HG02571 (cell line): ENCODE measurements around the gene TMA7.
"Not testable (repeated sequence)": the region's sequence is repeated elsewhere in the genome, so short reads cannot be mapped to it uniquely, and the experiment has no call there.

Source experiments
- ATAC-seq: cut with Tn5 transposase; IDR thresholded peaks from one replicate; pipeline ENCODE4 v1.9.1; 2021; ENCODE audit warnings: mild to moderate bottlenecking, moderate library complexity; ENCODE audit not compliant: unreplicated experiment

TMA7 gene

DNA sequence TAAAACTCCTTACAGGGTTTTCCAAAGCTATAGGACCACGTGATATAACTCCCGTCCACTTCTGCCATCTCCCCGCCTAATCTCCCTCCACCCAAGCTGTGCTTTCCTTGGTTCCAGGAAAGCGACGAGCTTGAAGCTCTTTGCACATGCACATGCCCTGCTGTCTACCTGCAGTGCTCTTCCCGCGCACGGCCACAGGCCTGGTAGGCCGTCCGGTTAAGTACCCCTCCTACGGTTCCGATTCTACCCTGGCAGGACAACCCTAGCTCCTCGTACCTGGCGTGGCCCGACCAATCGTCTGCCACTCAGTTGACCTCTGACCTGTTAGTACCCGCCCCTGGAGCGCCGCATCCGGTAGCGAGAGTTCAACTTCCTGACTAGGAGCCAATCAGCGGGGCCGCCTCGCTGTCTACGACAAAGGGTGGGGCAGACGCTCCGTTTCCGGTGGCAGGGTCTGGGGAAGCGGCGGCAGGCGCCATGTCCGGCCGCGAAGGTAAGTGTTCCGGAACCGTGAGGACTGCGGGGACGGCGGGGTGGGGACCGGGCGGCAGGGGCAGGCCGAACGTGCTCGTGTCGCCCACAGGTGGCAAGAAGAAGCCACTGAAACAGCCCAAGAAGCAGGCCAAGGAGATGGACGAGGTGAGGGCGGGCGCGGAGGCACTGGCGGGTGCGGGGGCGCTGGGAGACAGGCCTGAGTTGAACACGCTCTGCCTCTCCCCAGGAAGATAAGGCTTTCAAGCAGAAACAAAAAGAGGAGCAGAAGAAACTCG is at the start of gene TMA7, which contains the start of gene CCDC51:
TSS of gene TMA7 (plus strand) at position 438 of the 770 bp plus-strand sequence. CDS start at position 478, 40 bp downstream.
TSS of gene CCDC51 (minus strand) at position 300 of the 770 bp plus-strand sequence. CDS start 4,991 bp downstream, outside the sequence.
- peak; percentile 92 for ATAC-seq

DNA sequence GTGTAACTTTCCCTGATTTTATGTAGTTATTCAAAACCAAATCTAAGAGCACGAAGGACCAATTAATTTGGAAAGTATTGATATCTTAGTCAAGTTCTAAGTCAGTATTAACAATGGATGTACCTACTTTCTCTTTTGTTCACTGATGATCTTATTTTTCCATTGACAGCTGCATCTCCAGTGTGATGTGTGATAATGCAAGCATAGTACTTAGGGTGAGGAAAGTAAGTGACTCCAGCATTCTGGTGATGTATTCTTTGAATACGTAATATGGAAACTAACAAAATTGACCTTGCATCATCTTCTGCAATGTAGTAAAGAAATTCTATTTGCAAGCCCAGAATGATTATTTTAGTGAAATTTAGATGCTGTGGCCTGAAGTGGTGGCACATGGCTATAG is 45.7 kb upstream of the TMA7 start:
- ATAC-seq, result no peak

DNA sequence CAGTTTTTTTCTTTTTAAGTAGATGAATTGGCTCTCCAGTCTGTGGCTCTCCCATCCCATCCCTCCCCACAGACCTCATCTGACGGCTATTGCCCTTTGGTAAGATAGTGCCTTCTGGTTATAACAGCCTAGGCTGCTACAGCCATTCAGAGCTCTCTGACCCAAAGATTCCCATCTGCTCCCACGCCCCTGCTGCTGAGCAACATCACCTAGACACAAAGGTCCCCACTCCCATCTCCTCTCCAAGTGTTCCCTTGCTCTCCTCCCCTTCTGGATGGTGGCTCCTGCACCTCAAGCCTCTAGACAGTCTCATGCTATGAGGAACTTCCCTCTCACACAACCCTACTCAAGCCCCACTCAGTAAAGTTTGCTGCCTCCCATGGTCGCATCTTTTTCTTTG is 44.3 kb upstream of the TMA7 start:
- ATAC-seq, result no peak

DNA sequence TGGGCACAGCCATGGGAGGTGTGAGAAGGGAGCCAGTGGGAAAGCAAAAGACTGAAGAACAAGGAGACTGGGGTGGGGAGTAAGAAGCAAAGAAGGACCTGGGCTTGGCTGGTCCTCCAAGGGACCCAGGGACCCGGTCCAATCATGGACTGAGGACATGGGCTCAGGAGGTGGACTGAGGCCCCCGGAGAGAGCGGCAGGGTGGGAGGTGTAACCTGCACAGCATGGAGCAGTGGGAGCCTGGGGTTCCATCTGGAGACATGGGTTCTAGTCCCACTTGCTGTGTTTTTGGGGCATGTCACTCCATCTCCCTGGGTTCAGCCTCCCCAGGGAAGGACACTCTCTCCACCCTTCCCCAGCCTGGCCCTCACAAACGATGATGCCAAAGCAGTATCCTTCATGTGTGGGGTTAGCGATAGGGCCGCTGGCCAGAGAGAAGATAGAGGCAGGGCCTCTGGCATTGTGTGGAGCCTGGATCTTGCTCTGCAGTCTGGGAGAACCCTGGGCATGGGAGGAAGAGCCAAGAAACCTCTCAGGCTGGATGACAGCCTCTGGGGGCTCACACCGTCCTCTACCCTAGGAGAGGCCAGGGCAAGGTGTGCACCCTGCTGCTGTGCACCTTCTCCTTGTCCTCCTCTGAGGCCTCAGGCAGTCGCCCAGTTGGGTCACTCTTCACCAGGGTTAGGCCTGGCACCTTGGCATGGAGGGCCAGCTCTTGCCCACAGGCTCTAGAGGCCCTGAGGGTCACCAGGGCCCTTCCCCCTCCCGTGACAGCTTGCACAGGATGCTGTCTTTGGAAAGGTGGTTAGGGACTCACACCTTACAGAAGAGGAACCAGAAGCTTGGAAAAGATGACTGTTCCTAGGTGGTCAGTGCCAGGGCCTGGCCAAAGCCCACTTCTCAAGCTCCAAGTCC is 42.0 kb upstream of the TMA7 start:
- ATAC-seq, result no peak

DNA sequence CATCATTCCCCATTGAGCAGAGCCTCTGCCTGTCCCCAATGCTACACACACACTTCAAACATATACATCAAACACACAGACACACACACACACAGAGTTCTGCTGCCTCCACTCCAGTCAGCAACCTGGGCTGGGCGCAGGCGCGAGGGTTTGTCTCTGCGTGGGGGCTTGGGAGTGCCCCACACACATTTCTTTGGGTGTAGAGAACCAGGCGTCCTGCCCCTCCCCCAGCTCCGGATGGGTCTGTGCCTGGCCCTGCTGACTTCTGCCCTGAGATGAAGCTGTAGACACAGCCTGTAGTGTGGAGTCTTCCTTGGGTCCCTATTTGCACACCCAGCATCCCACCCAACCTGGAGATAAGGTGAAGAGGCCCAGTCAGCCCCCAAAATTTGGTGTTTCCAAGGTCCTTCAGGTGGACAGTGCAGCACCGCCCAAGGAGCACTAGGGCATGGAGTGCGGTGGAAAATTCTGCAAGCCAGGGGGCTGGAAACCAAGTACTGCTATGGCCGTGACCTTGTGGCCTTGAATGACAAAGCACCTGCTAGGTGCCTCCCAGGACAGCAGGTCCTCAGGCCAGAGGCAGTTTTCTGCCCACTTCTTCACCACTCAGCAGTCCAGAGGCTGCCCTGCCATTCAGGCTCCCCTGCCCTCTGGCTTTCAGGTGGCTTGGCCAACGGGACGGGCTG is 41.2 kb upstream of the TMA7 start:
- ATAC-seq, result no peak

DNA sequence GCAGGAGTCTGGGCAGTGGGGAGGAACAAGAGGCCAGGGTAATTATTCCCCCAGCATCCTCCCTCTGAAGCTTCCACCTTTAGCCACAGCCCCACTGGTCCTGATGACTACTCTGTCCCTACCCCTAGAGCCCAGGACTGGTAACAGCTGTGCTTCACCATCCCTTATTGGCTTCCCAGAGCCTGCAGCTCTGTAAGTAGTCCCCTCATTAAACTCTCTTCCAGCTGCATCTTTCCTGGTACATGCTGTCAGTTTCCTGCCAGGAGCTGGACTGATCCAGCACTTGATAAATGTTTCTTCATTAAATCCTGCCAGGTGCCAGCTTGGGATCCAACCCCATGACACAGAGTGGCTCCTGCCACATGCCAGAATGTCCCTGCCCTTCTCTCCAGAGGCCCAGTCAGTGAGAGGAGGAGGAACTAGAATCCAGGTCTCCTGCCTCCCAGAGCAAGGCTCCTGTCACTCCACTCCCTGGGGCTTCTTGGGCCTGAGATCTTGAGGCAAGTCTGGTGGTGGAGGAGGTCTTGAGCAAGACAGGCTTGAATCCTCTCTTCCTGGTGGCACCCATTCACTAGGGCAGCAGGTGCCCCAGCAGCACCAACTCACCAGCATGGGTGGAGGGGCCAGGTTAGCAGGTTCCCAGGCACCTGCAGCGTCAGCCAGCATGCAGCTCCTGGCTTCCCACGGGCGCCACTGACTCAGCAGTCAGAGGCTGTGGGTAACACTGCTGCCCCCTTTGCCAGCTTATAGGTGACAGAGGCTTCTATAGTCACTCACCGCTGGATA is 40.5 kb upstream of the TMA7 start:
- no peak for ATAC-seq

DNA sequence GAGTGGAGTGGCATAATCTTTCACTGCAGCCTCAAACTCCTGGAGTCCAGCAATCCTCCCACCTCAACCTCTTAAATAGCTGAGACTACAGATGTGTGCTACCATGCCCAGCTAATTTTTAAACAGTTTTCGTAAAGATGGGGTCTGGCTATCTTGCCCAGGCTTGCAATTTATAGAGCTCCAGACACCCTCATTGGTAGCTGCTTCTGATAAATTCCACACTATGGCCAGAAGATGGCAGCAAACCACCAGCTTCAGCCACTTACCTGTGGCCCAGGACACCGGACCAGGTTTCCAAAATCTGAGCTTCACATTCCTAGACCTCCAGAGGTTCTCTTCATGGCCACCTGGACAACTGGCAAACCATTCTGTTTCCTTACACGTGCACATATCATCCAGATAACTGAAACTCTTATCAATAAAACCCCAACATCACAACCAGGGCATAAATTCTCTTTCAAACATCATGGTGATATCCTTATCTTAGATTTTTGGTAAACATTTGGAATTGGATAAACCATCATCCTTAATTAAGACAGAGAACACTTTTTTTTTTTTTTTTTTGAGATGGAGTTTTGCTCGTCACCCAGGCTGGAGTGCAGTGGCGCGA is 39.1 kb upstream of the TMA7 start:
- ATAC-seq, result no peak

DNA sequence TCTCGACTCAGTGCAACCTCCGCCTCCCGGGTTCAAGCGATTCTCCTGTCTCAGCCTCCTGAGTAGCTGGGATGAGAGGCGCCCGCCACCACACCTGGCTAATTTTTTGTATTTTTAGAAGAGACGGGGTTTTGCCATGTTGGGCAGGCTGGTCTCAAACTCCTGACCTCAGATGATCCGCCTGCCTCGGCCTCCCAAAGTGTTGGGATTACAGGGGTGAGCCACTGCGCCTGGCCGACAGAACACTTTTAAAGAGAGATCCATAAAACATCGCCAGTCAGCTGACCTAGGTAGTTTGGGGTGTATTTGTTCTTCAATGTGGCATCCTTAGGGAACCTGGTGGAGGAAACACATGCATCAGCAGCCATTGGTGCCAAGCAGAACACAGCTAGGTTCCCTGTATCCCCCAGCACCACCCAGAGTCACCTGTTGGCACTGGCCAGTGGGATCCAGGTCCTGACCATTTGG is 38.6 kb upstream of the TMA7 start:
- ATAC-seq, result not testable (repeated sequence)

DNA sequence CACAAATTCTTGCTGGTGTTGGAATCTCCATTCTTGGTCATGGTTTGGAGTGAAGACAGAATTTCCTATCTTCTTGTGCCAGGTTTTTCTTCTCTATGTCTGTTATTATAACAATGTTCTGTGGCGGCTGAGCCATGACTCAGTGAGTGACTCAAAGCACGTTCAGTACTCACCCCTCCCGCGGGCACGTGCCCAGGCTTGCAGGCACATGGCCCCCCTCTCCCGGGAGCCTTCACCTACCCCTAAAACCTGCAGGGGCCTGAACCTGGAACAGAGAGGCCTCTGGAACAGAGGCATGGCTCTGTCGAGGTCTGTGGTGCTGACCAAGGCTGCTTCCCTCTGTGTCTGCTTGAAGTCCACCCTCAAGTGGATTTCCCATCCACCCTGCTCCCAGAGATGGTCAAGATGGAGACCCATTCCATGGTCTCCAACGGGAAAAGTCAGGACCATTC is 37.8 kb upstream of the TMA7 start:
- ATAC-seq, result no peak

DNA sequence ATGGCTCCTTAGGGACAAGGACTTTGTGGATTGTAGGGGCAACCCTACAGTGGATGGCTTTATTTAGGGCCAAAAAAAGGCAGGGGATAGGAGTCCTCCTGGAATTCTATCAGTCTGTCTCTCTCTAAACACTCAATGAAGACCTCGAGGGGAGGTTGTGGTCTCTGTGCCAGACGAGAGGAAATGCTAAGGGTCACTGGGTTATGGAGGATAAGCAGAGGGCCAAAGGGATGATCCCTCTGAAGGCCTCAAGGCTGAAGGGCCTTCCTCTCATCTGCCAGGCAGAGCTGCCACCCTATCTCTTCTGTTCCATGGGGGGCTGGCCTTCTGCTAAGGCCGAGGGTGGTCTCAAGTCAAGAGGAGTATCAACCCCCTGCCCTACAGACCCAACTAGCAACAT is 37.1 kb upstream of the TMA7 start:
- no peak for ATAC-seq

DNA sequence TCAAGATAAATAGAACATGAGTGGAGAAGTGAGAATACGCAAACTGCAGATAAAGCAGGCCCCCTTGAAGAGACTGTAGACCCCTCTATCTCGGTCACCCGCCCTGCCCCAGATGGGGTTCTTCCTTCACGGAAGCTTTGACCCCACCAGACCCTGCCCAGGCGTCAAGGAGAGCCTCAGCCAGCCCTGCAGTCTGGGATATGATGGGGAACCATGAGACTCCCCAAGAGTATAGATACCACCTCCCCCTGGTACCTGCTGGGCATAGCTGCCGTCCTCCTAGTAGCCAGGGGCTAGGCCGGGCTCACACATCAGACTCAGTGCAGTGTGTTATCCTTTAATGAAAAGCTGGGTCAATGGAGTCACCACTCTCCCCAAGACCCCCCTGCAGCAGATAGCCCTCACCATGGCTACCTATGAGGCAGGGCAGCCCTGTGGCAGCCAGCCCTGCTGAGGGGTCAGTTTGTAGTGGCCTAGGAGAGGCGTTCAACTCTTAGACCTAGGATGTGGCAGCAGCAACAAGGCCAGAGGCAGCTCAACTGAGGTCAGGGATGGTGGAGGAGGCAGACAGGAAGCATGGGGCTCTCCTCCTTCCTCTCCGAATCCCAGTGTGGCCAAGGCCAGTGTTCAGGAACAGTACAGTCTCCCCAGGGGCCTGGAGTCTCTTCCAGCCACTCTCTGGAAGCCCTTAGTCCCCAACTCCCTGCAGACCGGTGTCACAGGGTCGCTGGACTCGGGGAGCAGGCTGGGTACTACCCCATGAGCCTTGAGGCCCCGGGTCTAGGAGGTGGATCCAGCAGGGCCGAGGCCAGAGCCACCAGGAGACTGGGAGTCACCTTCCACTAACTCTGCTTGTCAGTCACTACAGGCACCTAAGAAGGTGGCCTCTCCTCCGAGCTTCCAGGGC is 36.3 kb upstream of the TMA7 start:
- ATAC-seq, result no peak

DNA sequence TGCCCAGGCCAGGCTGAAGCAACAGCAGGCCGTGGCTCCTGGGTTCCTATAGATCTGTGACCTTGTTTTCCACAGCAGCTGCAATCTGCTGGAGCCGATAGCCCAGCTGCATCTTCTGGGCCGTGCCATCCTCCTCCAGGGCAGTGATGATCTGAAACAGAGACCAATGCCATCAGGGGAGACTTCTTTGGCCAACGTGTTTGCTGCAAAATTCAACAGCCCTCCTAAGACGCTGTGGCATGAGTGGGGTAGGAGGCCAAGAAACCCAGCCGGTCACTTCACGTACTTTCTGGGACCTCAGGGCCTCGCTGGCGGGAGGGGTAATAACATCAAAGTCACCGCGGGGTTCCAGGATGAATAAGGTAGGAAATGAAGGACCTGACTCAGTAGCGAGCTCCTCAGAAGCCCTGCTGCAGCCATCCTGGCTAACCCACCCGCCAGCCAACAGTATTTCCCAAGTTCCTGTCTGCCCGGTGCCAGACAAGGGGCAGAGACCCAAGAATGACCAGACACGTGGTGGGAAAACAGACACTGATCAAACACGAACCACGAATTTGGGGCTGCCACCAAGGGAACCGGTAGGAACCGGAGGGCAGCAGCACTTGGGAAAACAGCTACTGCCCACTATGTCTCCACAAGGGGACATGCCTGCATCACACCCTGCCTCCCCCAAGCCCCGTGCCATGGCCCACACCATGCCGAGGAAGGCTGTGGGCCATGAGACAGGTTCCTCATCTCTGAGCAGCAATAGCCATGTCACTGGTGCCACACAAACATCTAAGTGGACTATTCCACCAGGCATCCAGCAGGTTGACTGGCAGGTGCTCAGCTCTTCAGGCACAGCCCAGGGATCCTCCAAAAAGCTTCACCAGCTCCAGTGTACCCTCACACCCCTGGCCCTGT is 35.4 kb upstream of the TMA7 start:
- no peak for ATAC-seq

DNA sequence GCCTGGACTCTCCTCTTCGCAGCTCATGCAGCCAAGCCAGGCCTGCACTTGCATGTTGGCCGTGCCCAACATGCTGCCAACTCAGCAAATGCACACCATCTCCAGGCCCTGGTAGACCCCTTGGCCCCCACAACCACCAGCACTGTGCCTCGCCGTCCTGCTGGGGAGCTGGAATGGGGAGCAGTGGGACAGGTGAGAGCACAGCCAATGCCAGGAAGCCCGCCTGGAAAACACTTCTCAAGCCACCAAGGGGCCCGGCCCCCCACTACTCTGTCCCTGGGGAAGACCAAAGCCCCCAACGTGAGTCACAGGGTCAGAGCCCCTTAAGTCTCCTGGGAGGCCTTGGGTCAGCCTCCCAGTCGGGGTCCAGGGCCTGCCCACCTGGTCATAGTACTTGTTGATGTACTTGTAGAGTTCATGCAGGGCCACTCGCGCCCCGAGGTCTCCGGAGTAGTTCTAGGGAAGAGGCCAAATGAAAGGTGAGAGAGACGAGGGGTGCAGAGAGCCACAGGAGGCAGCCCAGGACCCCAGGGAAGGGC is 34.6 kb upstream of the TMA7 start:
- ATAC-seq, result no peak

DNA sequence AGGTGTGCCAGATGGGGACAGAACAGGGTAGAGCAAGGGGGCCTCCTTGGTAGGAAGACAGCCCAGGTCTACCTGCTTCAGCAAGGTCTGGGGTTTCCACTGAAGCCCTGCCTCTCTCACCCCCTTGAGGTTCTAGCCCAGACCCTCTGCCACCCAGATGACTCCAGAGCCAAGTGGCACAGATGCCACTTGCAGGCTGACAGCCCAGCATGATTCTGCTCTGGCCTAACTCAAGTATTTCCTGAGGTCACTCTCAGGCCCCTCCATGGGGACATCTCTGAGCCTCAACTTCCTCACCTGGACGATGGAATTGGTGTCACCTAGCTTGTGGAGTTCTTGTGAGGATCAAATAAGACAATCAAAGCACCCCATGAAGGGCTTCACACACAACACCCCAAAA is 34.1 kb upstream of the TMA7 start:
- ATAC-seq, result no peak

DNA sequence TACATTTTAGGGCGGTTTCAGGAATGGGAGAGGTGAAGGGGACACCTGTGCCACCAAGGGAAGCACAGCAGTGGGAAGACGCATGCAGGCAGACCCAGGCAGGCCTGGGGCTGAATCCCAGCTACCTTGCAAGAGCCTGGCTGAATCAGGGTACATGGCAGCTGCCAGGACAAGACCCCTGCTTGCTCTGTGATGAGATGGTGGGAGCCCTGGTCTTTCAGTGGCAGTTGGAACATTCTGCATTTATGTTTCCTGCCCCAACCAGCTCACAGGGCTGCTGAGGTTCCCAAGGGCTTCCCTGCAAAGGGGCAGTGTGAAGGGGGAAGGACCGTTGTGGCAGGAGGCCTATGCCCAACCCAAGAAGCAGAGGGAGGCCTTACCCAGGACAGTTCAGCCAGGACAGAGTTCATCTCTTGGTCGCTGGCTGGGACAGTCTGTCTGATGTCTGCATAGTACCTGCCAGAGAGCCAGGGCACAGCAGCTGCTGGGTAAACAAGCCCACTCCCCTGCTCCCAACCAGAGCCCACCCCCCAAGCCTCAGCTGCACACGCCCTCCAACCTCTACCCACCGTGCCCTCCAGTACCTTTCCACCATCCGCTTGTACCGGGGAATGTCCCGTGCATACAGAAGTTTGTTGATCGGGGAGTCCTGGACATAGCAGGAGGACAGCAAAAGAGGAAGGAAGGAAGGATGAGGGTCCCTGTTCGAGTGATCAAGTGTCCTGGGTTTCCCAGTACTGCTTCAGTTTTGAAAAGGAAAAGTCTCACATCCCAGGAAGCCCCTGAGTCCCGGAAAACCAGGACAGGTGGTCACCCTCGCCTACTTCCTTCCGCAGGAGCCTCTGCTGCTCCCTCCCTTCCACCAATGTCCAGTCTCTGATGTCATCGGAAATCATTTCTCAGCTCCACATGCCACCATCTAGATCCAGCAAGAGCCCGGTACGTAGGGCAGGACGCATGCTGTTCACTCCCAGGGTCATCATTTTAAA is 33.3 kb upstream of the TMA7 start:
- ATAC-seq, result no peak

DNA sequence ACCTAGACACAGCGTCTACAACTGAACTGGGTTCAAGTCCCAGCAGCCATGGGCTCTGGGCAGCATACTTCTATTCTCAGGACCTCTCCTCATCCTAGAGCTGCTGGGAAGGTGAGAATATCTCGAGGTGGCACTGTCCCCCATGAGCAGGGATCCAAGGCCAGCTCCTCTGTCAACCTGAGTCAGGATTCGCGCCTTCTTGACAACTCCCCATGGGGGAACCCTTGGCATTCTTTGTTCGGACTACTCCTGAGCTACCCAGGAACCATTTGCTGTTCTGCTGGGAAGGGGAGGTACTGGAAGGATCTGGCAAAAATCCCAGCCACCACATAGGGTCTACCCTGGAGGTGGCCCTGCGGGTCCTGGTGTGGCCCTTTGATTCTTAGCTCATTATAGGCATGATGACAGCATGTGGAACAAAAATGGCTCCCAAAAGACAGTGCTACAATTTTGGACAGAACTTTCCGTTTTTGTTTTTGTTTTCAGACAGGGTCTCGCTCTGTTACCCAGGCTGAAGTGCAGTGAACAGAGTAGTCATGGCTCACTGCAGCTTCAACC is 32.4 kb upstream of the TMA7 start:
- ATAC-seq, result no peak
